ENCODE data around the gene DBI. TPM values are rescaled to one million over a fixed set of nuclear protein-coding genes. Genes with fewer than 3 reads are reported as not detected.
"Not testable (repeated sequence)": the region's sequence is repeated elsewhere in the genome, so short reads cannot be mapped to it uniquely, and the experiment has no call there.

Gene DBI
- total RNA-seq, 1 donor from 2014 or later, result 80.2 TPM

GRCh38 chr2:119402106-119402505 is 35.3 kb downstream of the DBI start:
- no peak for DNase-seq (ENCODE audit: low spot score)

GRCh38 chr2:119402645-119403560 is 36.1 kb downstream of the DBI start:
- DNase-seq (ENCODE audit: low spot score), result peak; percentile 32

- not testable (repeated sequence) for DNase-seq (ENCODE audit: low spot score)
Observed at GRCh38 chr2:119403618-119404017, 36.8 kb downstream of the DBI start.

- no peak for DNase-seq (ENCODE audit: low spot score)
Observed at GRCh38 chr2:119405151-119405550, 38.4 kb downstream of the DBI start.

GRCh38 chr2:119407430-119408220 is 40.8 kb downstream of the DBI start:
- DNase-seq (ENCODE audit: low spot score), result peak; percentile 66

GRCh38 chr2:119408221-119408619 is 41.4 kb downstream of the DBI start:
- peak; percentile 32 for DNase-seq (ENCODE audit: low spot score)

GRCh38 chr2:119409506-119409905 is 42.7 kb downstream of the DBI start:
- no peak for DNase-seq (ENCODE audit: low spot score)

- no peak for DNase-seq (ENCODE audit: low spot score)
Observed at GRCh38 chr2:119414894-119415293, 48.1 kb downstream of the DBI start.

- DNase-seq (ENCODE audit: low spot score), result no peak
Observed at GRCh38 chr2:119415630-119416029, 48.9 kb downstream of the DBI start.

- no peak for DNase-seq (ENCODE audit: low spot score)
Observed at GRCh38 chr2:119416299-119416923, 49.6 kb downstream of the DBI start.

GRCh38 chr2:119417908-119418307 is 51.1 kb downstream of the DBI start:
- no peak for DNase-seq (ENCODE audit: low spot score)

GRCh38 chr2:119419065-119419464 is 52.3 kb downstream of the DBI start:
- DNase-seq (ENCODE audit: low spot score), result no peak

GRCh38 chr2:119419803-119420508 is 53.2 kb downstream of the DBI start:
- DNase-seq (ENCODE audit: low spot score), result no peak

GRCh38 chr2:119421304-119421703 is 54.5 kb downstream of the DBI start:
- DNase-seq (ENCODE audit: low spot score), result no peak

- no peak for DNase-seq (ENCODE audit: low spot score)
Observed at GRCh38 chr2:119421741-119422140, 55.0 kb downstream of the DBI start.

Other genes starting within 250 kb of the DBI start
- 0.48 TPM for gene C1QL2, start 208.2 kb upstream of the DBI start, total RNA-seq (ENCODE audit: insufficient read depth, low replicate concordance)
- 2.6 TPM for gene STEAP3, start 143.1 kb upstream of the DBI start, total RNA-seq (ENCODE audit: insufficient read depth, low replicate concordance)
- 12.8 TPM for gene C2orf76, start 143 bp upstream of the DBI start, total RNA-seq (ENCODE audit: insufficient read depth, low replicate concordance)
- not detected for gene TMEM37, start 64.9 kb downstream of the DBI start, total RNA-seq (ENCODE audit: insufficient read depth, low replicate concordance)
- 1.9 TPM for gene SCTR, start 157.5 kb downstream of the DBI start, total RNA-seq (ENCODE audit: insufficient read depth, low replicate concordance)
- gene CFAP221, start 177.5 kb downstream of the DBI start, total RNA-seq (ENCODE audit: insufficient read depth, low replicate concordance), result 20.7 TPM

Measured in umbilical cord (tissue), 2 donors.